Measurements from ENCODE around the gene BARX1. TPM values are rescaled to one million over a fixed set of nuclear protein-coding genes. Genes with fewer than 3 reads are reported as not detected.
A peak's percentile ranks its signal among the peaks of the same experiment; 100 is the strongest.

BARX1 gene
- total and polyA plus RNA-seq, 9 of the 15 experiments (the other 6 are each of a cell fraction or from before 2014, with no cell fraction given): 0.11 to 0.14 TPM; not detected in 7

GRCh38 chr9:93962561-93963440, 7.6 kb upstream of the BARX1 start (continued):
- no peak for TF ChIP-seq AFF4 (CRISPR knock-in tag; IDR thresholded peaks at IDR 0.05)
- no peak for TF ChIP-seq CGGBP1 (CRISPR knock-in tag; IDR thresholded peaks at IDR 0.05)
- no peak for TF ChIP-seq ZNF592 (IDR thresholded peaks at IDR 0.05)
- no peak for TF ChIP-seq ZBTB7A (IDR thresholded peaks at IDR 0.05; ENCODE audit: borderline replicate concordance, control insufficient read depth, low read depth, low read length)
- no peak for TF ChIP-seq ZNF23 (CRISPR knock-in tag; IDR thresholded peaks at IDR 0.05)
- TF ChIP-seq USF1 (CRISPR knock-in tag; IDR thresholded peaks at IDR 0.05): no peak
- TF ChIP-seq DPF2 (IDR thresholded peaks at IDR 0.05): peak; percentile 43; the same call in 1 of the 2 replicates
- TF ChIP-seq ETV5 (CRISPR knock-in tag; IDR thresholded peaks at IDR 0.05; ENCODE audit: low read depth): no peak
- TF ChIP-seq JUN (IDR thresholded peaks at IDR 0.05; ENCODE audit: borderline replicate concordance, low read depth, low read length): no peak
- TF ChIP-seq JUN (CRISPR knock-in tag; IDR thresholded peaks at IDR 0.05; ENCODE audit: borderline replicate concordance): no peak
- TF ChIP-seq BRF1 (IDR thresholded peaks at IDR 0.05; ENCODE audit: borderline replicate concordance, extremely low read depth, insufficient read length): no peak
- no peak for TF ChIP-seq KLF1 (tag; IDR thresholded peaks at IDR 0.05)
- no peak for TF ChIP-seq ZNF277 (CRISPR knock-in tag; IDR thresholded peaks at IDR 0.05; ENCODE audit: borderline replicate concordance)
